GM18519 (cell line): ENCODE measurements around the gene SMOC2.

Source experiments
- ATAC-seq: cut with Tn5 transposase; IDR thresholded peaks from one replicate; pipeline ENCODE4 v1.9.1; 2021; ENCODE audit warnings: mild to moderate bottlenecking, moderate library complexity; ENCODE audit not compliant: unreplicated experiment, low FRiP score

The SMOC2 gene

GRCh38 chr6:168637834-168638233, 196.8 kb downstream of the SMOC2 start:
- no peak for ATAC-seq

DNA sequence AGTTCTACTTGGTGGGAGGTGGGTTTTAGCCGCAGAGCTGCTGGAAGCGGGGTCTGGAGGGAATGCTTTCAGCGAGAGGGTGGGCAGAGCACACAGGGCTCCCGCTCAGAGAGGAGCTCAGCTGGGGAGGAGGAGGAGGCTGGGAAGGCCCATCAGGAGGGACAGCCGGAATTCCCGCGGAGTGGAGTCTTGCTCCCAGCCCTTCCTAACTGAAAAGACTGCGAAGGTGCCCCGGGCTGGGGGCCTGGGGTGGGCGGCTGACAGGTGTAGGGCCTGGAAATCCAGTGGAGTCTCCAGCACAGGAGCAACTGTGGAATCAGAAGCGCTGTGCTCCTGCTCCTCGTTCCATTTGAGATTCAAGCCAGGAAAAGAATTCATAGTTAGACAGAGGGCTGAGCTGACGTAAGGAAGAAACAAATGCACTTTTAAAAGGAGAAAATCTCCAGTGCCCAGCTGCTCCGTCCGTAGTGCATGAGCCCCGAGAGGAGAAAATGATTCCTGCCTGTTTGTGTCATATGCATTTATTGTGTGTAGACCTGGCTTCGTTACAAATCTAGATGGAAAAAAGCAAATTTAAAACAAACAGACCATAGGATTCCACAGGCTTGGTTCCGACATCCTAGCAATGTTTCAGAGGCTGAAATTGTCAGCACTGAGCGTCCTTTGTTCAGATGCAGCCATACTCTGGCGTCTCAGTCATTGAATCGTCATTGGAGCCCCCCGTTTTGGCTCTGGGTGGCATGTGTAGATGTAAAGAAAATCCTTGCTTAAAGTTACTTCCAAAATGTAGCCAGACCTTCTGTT, 197.7 kb downstream of the SMOC2 start:
- ATAC-seq: no peak

DNA sequence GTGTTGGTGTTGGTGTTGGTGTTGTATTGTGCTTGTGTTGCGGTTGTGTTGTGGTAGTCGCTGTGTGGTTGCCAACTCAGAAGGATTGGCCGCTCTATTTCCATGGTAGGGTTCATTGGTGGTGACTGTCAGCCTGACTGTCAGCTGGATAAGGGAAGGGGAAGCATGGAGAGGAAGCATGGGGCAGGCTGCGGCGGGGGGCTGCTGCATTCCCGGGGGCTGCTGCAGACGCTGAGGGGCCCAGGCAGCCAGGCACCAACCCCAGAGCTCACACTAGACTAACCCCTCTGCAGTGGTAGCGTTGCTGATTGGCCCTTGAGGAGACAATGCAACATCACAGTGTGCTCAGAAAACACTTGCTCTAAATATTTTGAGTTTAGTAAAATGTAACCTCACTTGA, 199.2 kb downstream of the SMOC2 start:
- no peak for ATAC-seq

- no peak for ATAC-seq
These were observed 199.8 kb downstream of the SMOC2 start for GRCh38 chr6:168640768-168641167.

DNA sequence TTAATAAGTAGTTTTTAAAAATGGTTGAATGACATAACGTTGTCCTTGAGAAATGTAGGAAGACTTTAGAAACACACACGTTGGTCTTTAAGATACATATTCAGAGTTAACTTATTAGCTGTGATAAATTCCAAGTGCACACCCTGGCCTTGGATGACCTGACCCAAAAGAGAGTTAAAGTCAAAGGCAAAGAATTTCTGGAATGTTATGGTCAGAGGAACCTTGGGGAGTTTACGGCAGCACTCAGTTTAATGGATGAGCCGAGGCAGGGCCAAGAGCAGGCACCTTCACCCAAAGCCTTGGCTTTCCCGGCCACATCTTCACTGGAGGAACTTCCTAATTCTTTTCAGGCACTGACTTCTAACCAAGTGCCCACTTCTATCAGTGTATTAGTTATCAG, 200.5 kb downstream of the SMOC2 start:
- no peak for ATAC-seq

- no peak for ATAC-seq
These were observed 202.4 kb downstream of the SMOC2 start for GRCh38 chr6:168643401-168643800.

GRCh38 chr6:168645326-168645725, 204.3 kb downstream of the SMOC2 start:
- ATAC-seq: no peak

- ATAC-seq: no peak
These were observed 206.3 kb downstream of the SMOC2 start for GRCh38 chr6:168647271-168647670.

DNA sequence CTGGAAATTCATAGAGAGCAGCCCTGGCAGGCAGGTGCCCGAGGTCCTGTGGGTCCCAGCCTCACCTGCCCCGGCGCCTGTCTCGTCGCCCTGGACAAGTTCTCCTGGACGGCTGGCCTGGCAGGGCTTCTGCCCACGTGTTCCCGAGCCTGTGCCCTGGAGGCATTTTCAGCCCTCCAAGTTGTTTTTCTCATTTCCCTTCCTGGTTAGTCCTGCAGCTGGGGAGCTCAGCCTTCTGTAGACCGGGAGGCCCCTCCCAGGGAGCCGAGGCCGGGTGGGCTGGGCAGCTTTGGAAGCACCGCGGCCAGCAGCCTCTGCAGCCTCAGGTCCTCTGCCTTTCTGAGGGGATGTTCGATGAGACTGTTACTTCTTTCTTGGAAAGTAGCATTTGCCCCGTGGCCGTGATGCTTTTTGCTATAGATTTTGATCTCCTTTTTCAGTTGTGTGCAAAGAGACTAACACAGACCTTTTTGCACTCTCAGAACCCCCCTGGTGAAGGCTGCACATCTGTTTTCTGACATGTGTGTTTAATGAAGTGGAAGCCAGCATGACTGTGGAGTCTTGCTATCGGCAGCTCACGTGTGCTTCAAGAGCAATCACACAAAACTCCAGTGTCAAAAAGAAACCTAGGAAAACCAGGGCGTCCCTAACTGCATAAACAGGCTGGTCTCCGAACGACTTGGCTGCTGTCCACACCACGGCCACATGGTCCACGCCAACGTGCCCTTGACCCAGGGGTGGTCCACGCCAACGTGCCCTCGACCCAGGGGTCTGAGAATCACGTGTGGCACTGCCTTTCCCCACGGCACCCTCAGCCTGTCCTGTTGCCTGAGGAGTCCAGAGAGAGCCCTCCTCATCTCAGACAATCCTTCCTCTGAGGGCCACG, 207.5 kb downstream of the SMOC2 start:
- ATAC-seq: no peak

- no peak for ATAC-seq
These were observed 208.2 kb downstream of the SMOC2 start for GRCh38 chr6:168649209-168649608.

- no peak for ATAC-seq
These were observed 209.7 kb downstream of the SMOC2 start for GRCh38 chr6:168650671-168651111.

DNA sequence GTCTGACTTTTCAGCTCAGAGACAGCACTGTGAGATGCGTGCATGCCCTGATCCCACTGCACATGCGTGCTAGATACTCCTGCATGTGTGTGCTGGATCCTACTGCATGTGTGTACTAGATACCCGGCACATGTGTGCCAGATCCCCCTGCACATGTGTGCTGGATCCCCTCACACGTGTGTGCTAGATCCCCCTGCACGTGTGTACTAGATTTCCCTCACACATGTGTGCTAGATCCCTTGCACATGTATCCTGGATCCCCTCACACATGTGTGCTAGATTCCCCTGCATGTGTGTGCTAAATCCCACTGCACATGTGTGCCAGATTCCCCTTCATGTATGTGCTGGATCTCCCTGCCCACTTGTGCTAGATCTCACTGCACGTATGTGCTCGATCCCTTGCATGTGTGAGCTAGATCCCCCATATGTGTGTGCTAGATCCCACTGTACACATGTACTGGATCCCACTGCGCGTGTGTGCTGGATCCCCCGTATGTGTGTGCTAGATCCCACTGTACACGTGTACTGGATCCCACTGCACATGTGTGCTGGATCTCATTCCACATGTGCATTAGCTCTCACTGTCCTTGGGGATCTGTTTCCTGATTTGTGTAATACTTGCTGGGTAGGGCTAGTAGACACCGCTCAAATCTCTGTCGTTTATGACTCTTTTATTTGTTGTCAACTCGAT, 214.6 kb downstream of the SMOC2 start:
- ATAC-seq: no peak

- no peak for ATAC-seq
These were observed 217.1 kb downstream of the SMOC2 start for GRCh38 chr6:168658059-168658458.

DNA sequence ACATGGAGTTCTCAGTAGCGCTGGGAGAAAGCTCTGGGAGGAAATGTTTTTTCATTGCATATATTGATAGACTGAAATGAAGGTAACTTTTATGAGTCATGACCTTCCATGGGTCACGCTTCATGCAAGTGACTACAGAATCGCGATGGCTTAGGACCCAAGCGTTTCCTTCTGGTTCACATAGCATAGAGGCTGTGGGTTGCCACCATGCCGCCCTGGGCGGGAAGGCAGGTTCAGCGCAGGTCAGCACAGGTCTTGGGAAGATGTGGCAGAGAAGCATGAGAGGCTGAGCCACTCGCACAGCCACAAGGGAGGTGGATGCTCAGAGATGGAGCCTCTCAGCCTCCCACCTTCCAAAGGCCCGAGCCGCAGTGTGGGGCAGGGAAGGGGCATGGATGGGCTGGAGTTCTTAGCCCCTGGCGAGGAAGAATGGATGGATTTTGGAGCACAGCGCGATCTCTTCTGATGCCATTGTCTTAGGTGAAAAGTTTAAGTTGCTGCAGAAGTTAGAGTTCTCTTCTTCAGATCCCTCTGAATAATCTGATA, 219.5 kb downstream of the SMOC2 start:
- ATAC-seq: no peak

DNA sequence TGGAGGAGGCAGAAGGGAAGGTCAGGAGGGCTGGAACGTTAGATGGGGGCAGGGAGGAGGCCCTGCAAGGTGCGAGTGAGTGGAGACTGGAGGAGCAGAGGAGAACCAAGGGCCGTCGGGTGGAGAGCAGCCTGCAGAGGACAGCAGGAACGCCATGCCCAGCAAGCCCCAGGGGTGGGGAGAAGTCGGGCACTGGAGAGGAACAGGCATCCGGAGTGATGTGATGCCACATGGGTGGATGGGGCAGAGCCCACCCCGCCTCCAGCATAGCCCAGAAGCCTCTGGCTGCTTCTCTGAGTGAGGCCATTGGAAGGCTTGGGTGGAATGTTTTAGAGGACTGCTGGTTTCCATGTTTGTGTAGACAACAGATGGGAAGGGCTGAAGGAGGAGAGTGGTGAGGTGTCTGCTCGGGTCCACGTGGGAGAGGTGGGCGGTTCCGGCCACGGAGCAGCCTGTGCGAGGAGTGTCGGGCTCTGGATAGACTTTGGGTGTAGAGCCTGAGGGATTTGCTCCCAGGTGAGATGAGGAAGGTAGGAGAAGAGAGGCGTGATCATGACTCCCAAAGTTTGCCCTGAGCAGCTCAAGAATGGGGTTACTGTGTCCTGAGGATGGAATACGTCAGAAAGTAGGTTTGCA, 221.4 kb downstream of the SMOC2 start:
- ATAC-seq: no peak

DNA sequence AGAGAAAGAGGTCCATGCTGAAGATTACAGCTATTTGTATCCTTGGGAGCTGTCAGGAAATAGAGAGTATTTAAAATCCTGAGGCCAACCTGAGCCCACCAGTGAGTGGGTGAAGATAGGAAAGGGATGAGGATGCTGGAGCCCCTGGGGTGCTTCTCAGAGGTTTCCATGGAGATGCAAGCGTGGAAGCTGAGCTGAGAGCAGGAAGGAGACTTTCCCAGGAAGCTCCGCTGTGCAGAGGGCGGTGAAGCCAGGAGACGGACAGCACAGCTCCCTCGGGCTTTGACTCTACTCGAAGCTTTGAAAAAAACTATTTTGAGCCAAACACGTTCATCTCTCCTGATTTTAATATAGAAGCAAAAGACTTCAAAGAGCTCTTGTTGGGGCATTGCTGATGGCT, 222.1 kb downstream of the SMOC2 start:
- ATAC-seq: no peak

GRCh38 chr6:168664956-168665355, 224.0 kb downstream of the SMOC2 start:
- no peak for ATAC-seq

- ATAC-seq: no peak
These were observed 225.2 kb downstream of the SMOC2 start for GRCh38 chr6:168666170-168666569.

DNA sequence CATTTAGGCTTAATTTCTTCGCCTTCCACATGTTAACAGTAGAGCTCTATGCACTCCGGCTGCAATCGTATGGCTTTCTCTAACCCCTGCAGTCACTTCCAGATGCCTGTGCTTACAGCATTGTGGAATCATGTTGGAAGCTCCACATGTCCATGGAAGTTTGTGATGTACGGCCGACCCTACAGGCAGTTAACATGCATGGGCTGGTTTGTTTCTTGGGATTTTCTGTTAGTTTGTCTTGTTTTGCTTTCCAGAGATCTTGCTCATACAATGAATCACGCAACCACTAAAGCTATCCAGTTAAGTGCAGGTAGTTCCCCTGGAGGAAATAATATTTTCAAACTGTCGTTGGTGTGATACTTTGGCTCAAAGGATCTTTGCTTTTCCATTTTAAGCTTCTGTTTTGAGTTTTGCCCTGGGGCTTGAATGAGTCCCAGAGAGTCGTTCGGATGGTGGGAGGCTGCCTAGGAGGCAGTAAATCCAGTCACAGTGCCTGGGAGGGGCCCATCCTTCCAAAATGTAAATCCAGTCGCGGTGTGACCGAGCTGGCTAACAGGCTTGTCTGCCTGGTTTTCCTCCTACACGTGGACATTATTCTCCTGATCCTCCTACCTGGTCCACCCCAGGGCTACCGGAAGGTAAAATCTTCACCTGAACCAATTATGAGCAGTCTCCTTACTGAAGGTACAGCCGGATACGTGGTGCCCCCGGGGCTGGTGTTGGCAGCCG, 225.9 kb downstream of the SMOC2 start:
- no peak for ATAC-seq

GRCh38 chr6:168667428-168667805, 226.4 kb downstream of the SMOC2 start:
- ATAC-seq: no peak
